Liver (tissue), 9 donors: ENCODE data around the gene AKT3. TPM values are rescaled to one million over a fixed set of nuclear protein-coding genes. Genes with fewer than 3 reads are reported as not detected.

Experiments used
- DNase-seq: peaks from one replicate; pipeline ENCODE4 v3.0.0-alpha.2; 2017; ENCODE audit warnings: low spot score
- H3K27ac ChIP-seq, 2 donors: one replicate each; pipeline ENCODE4 v1.7.0; 2013; ENCODE audit warnings: inconsistent platforms in 2 of 2, low read length in 2 of 2, control low read depth in 1 of 2, low read depth in 1 of 2, mild to moderate bottlenecking in 1 of 2
- H3K27me3 ChIP-seq, 4 donors: one replicate each; pipeline versions ENCODE4 v1.6.1 to v1.7.0; 2013; ENCODE audit warnings: low read length in 3 of 4, inconsistent platforms in 1 of 4, mild to moderate bottlenecking in 1 of 4, moderate library complexity in 1 of 4; ENCODE audit not compliant: control insufficient read depth in 4 of 4, insufficient read depth in 4 of 4
- H3K36me3 ChIP-seq, 4 donors: one replicate each; pipeline versions ENCODE4 v1.6.1 to v1.7.0; 2013; ENCODE audit warnings: low read length in 3 of 4, mild to moderate bottlenecking in 3 of 4, low read depth in 1 of 4, moderate library complexity in 1 of 4; ENCODE audit not compliant: control insufficient read depth in 4 of 4, insufficient read depth in 3 of 4
- H3K4me1 ChIP-seq, 4 donors: one replicate each; pipeline versions ENCODE4 v1.6.1 to v1.7.0; 2013; ENCODE audit warnings: low read length in 3 of 4, mild to moderate bottlenecking in 3 of 4, moderate library complexity in 1 of 4; ENCODE audit not compliant: control insufficient read depth in 4 of 4, insufficient read depth in 4 of 4
- H3K4me3 ChIP-seq, 3 donors: one replicate each; pipeline versions ENCODE4 v1.6.1 to v1.7.0; 2013; ENCODE audit warnings: low read length in 3 of 3, control low read depth in 1 of 3, low read depth in 1 of 3, mild to moderate bottlenecking in 1 of 3
- H3K9ac ChIP-seq, 2 donors: one replicate each; pipeline ENCODE4 v1.7.0; 2013; ENCODE audit warnings: low read length in 2 of 2, mild to moderate bottlenecking in 2 of 2, moderate library complexity in 2 of 2, control low read depth in 1 of 2, low read depth in 1 of 2
- H3K9me3 ChIP-seq, 4 donors: one replicate each; pipeline versions ENCODE4 v1.6.1 to v1.7.0; 2013; ENCODE audit warnings: low read length in 3 of 4; ENCODE audit not compliant: control insufficient read depth in 4 of 4
- CTCF ChIP-seq: fragments of 150-350 bp; IDR thresholded peaks from 2 replicates; pipeline ENCODE4 v1.5.1; 2017; ENCODE audit warnings: improper control_type of control experiment, low read depth, low read length; ENCODE audit not compliant: missing input control
- EGR1 ChIP-seq, 2 donors: IDR thresholded peaks; 2 replicates each; pipeline ENCODE4 v1.6.1; 2016 to 2018; ENCODE audit warnings: antibody characterized with exemption in 2 of 2, low read depth in 2 of 2
- FOXA1 ChIP-seq: IDR thresholded peaks from 2 replicates; pipeline ENCODE4 v1.6.1; 2016; ENCODE audit warnings: antibody characterized with exemption
- FOXA2 ChIP-seq: IDR thresholded peaks from 2 replicates; pipeline ENCODE4 v1.6.1; 2016; ENCODE audit warnings: antibody characterized with exemption
- GABPA ChIP-seq, 2 donors: IDR thresholded peaks in 1 of 2; conservative IDR thresholded peaks in 1 of 2; 2 replicates each; pipeline ENCODE4 v1.6.1; 2016; ENCODE audit warnings: antibody characterized with exemption in 2 of 2, mild to moderate bottlenecking in 1 of 2, moderate library complexity in 1 of 2
- HNF4A ChIP-seq, 2 donors: conservative IDR thresholded peaks; 2 replicates each; pipeline ENCODE4 v1.6.1; 2016; ENCODE audit warnings: antibody characterized with exemption in 2 of 2, mild to moderate bottlenecking in 2 of 2
- HNF4G ChIP-seq: IDR thresholded peaks from 2 replicates; pipeline ENCODE4 v1.6.1; 2016; ENCODE audit warnings: antibody characterized with exemption
- JUND ChIP-seq, 2 donors: IDR thresholded peaks; 2 replicates each; pipeline ENCODE4 v1.6.1; 2016; ENCODE audit warnings: antibody characterized with exemption in 2 of 2
- NR2F2 ChIP-seq: IDR thresholded peaks from 2 replicates; pipeline ENCODE4 v1.6.1; 2016; ENCODE audit warnings: antibody characterized with exemption
- RAD21 ChIP-seq, 2 donors: IDR thresholded peaks; 2 replicates each; pipeline ENCODE4 v1.6.1; 2016; ENCODE audit warnings: antibody characterized with exemption in 2 of 2, mild to moderate bottlenecking in 2 of 2
- REST ChIP-seq: IDR thresholded peaks from 2 replicates; pipeline ENCODE4 v1.6.1; 2016; ENCODE audit warnings: antibody characterized with exemption, mild to moderate bottlenecking
- RXRA ChIP-seq, 2 donors: IDR thresholded peaks; 2 replicates each; pipeline ENCODE4 v1.6.1; 2017 to 2018; ENCODE audit warnings: antibody characterized with exemption in 2 of 2, mild to moderate bottlenecking in 1 of 2
- TAF1 ChIP-seq: conservative IDR thresholded peaks from 2 replicates; pipeline ENCODE4 v1.6.1; 2016; ENCODE audit warnings: antibody characterized with exemption, mild to moderate bottlenecking
- YY1 ChIP-seq: IDR thresholded peaks from 2 replicates; pipeline ENCODE4 v1.6.1; 2016; ENCODE audit warnings: antibody characterized with exemption, mild to moderate bottlenecking
- WGBS: extraction: QIAGEN DNeasy Blood & Tissue Kit; methylation state at CpG from one replicate; pipeline ENCODE4 v1.1.7; 2013; 5-methylcytosine and 5-hydroxymethylcytosine counted together
- polyA plus RNA-seq, 2 donors: library from polyadenylated mRNA; stranded (reverse) in 1 of 2; unstranded in 1 of 2; fragments of 200-250 nt in 1 of 2; fragments of >200 nt in 1 of 2; fragmentation: Nextera tagmentation in 1 of 2; extraction: Ambion mirVana in 1 of 2; gene quantifications; one replicate each; pipeline versions ENCODE4 v1.2.1 to v1.2.3, GENCODE V29; 2013 to 2015
- total RNA-seq, 2 donors: library from RNA; depleted of rRNA; stranded (reverse); fragments of >200 nt; gene quantifications; one replicate each; pipeline ENCODE4 v1.2.3, GENCODE V29; 2014
- TF ChIP-seq, protein P1 (sequence below): IDR thresholded peaks from 2 replicates; pipeline ENCODE4 v1.6.1; 2016; ENCODE audit warnings: antibody characterized with exemption
- TF ChIP-seq, protein P2 (sequence below): IDR thresholded peaks from 2 replicates; pipeline ENCODE4 v1.6.1; 2016; ENCODE audit warnings: antibody characterized with exemption
- TF ChIP-seq, protein P3 (sequence below): IDR thresholded peaks from 2 replicates; pipeline ENCODE4 v1.6.1; 2016; ENCODE audit warnings: antibody characterized with exemption
- donor health status: healthy.
- donor health status: healthy.
- donor health status: healthy.
- donor health status: healthy.
- donor health status: healthy.

The AKT3 gene
- total and polyA plus RNA-seq, 4 donors, result 1.7 to 7.6 (median 2.8) TPM

GRCh38 chr1:243855616-243856318, 5.7 kb upstream of the AKT3 start:
- no peak for DNase-seq
- no peak overlapping the region for H3K4me3 ChIP-seq
- no peak overlapping the region for H3K9ac ChIP-seq
- no peaks in the 10 kb centered on the region for H3K36me3 ChIP-seq
- peaks cover 2 to 6% (median 3%) of the 10 kb centered on the region in 4 donors for H3K4me1 ChIP-seq
- H3K9me3 ChIP-seq, result peaks cover 0 to 3% (median 0%) of the 10 kb centered on the region in 4 donors
- TF ChIP-seq, protein P1, sequence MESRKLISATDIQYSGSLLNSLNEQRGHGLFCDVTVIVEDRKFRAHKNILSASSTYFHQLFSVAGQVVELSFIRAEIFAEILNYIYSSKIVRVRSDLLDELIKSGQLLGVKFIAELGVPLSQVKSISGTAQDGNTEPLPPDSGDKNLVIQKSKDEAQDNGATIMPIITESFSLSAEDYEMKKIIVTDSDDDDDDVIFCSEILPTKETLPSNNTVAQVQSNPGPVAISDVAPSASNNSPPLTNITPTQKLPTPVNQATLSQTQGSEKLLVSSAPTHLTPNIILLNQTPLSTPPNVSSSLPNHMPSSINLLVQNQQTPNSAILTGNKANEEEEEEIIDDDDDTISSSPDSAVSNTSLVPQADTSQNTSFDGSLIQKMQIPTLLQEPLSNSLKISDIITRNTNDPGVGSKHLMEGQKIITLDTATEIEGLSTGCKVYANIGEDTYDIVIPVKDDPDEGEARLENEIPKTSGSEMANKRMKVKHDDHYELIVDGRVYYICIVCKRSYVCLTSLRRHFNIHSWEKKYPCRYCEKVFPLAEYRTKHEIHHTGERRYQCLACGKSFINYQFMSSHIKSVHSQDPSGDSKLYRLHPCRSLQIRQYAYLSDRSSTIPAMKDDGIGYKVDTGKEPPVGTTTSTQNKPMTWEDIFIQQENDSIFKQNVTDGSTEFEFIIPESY, result no peak
- TF ChIP-seq CTCF (no peak), FOXA1 (no peak), HNF4G (no peak), GABPA (IDR thresholded peaks at IDR 0.05 in 1 of 2, conservative IDR thresholded peaks at IDR 0.05 in 1 of 2) (no peak), RXRA (IDR thresholded peaks at IDR 0.05) (no peak)
- TF ChIP-seq, protein P2, sequence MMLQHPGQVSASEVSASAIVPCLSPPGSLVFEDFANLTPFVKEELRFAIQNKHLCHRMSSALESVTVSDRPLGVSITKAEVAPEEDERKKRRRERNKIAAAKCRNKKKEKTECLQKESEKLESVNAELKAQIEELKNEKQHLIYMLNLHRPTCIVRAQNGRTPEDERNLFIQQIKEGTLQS, result no peak
- 87% methylated on average over 11 of the region's 11 CpGs for WGBS
- H3K27ac ChIP-seq, result no peak overlapping the region
- H3K27me3 ChIP-seq, result peaks cover 0 to 15% (median 2%) of the 10 kb centered on the region in 4 donors

DNA sequence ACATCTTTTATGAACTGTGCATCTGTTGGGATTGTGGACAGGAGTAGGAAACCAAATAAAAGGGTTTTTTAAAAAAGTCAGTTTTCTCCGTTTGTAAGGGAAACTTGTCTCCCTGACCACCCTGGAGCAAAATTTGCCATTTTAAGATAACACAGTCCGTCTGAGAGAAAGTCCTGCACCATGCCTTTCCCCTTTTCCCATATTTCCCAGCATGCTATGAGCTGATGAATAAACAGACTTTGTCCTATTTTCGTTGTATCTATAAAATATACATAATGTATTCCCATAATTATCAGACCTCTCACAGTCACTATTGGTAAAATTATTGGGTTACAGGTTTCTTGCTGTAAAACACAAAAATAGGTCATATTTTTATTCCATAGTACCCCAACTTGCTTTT, 1.7 kb upstream of the AKT3 start:
- Histone ChIP-seq H3K9me3 (peaks cover 0 to 3% (median 0%) of the 10 kb centered on the region in 4 donors), H3K27ac (no peak overlapping the region), H3K4me3 (no peak overlapping the region), H3K9ac (no peak overlapping the region), H3K27me3 (peaks cover 0 to 18% (median 8%) of the 10 kb centered on the region in 4 donors), H3K4me1 (peaks cover 2 to 11% (median 5%) of the 10 kb centered on the region in 4 donors), H3K36me3 (no peaks in the 10 kb centered on the region)
- no peak for DNase-seq
- WGBS, result 24% methylated on average over 3 of the region's 3 CpGs
- TF ChIP-seq, protein P2, result no peak
- TF ChIP-seq HNF4A (conservative IDR thresholded peaks at IDR 0.05), result no peak
- TF ChIP-seq TAF1, result no peak
- no peak for TF ChIP-seq FOXA2
- TF ChIP-seq FOXA1, result no peak
- no peak for TF ChIP-seq NR2F2
- no peak for TF ChIP-seq REST
- TF ChIP-seq EGR1 (IDR thresholded peaks at IDR 0.05; ENCODE audit: low read depth in 2 of 2), result no peak
- TF ChIP-seq JUND (IDR thresholded peaks at IDR 0.05), result no peak
- TF ChIP-seq, protein P3, sequence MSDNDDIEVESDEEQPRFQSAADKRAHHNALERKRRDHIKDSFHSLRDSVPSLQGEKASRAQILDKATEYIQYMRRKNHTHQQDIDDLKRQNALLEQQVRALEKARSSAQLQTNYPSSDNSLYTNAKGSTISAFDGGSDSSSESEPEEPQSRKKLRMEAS, result no peak
- TF ChIP-seq GABPA (IDR thresholded peaks at IDR 0.05 in 1 of 2, conservative IDR thresholded peaks at IDR 0.05 in 1 of 2), result no peak
- no peak for TF ChIP-seq RAD21 (IDR thresholded peaks at IDR 0.05)
- no peak for TF ChIP-seq HNF4G
- TF ChIP-seq CTCF, result no peak
- TF ChIP-seq YY1, result no peak
